Spleen (tissue), 7 donors: ENCODE results near the gene ZMYND8.

Experiments used
- CTCF ChIP-seq, 11 experiments: fragments of 200-600 bp in 7 of 11; fragments of 450-650 bp in 4 of 11; sonication (generic) in 4 of 11; IDR thresholded peaks in 8 of 11; conservative IDR thresholded peaks in 3 of 11; 1 replicate in 7 of 11; 2 replicates in 4 of 11; pipeline versions ENCODE4 v1.4.0 to v1.8.0; 2016 to 2021; ENCODE audit warnings: antibody characterized with exemption in 11 of 11, inconsistent platforms in 4 of 11, mild to moderate bottlenecking in 1 of 11
- POLR2A ChIP-seq, 3 donors: fragments of 450-650 bp; IDR thresholded peaks; one replicate each; pipeline ENCODE4 v1.5.1; 2017; ENCODE audit warnings: antibody characterized with exemption in 3 of 3, mild to moderate bottlenecking in 1 of 3
- donor health status: DM: no; HTN: no; CAD: no; lungs with moderate emphysema.
- donor health status: DM: no; HTN: no; CAD: no.
- donor health status: DM: no; HTN: no; CAD: no.

- TF ChIP-seq CTCF (IDR thresholded peaks at IDR 0.05 in 8 of 11, conservative IDR thresholded peaks at IDR 0.05 in 3 of 11): no peak
- TF ChIP-seq POLR2A (IDR thresholded peaks at IDR 0.05): no peak
These were observed 50.8 kb downstream of the ZMYND8 start for GRCh38 chr20:47305667-47306066.
